Neural progenitor cell (in vitro differentiated cells): ENCODE data around the gene KRTDAP. TPM values are rescaled to one million over a fixed set of nuclear protein-coding genes. Genes with fewer than 3 reads are reported as not detected.

Experiments
- DNase-seq: peaks from one replicate; pipeline ENCODE4 v3.0.0-alpha.2; 2016; ENCODE audit warnings: low spot score
- H2AFZ ChIP-seq: fragments of 200-600 bp; sonication (generic); replicated peaks from 2 replicates; pipeline ENCODE4 v1.6.1; 2016; ENCODE audit warnings: antibody characterized with exemption
- H3F3A ChIP-seq: fragments of 200-600 bp; sonication (generic); 2 replicates; pipeline ENCODE4 v1.6.1; 2016; ENCODE audit warnings: antibody characterized with exemption, low read depth
- H3K27ac ChIP-seq: fragments of 200-600 bp; sonication (generic); 2 replicates; pipeline ENCODE4 v1.5.1; 2016; ENCODE audit warnings: mild to moderate bottlenecking
- H3K27me3 ChIP-seq: fragments of 200-600 bp; sonication (generic); 2 replicates; pipeline ENCODE4 v1.6.1; 2016; ENCODE audit warnings: mild to moderate bottlenecking, moderate library complexity
- H3K36me3 ChIP-seq: fragments of 200-600 bp; sonication (generic); 2 replicates; pipeline ENCODE4 v1.5.1; 2016
- H3K4me1 ChIP-seq: fragments of 200-600 bp; sonication (generic); 2 replicates; pipeline ENCODE4 v1.6.1; 2016; ENCODE audit warnings: mixed run types
- H3K4me2 ChIP-seq: fragments of 200-600 bp; sonication (generic); 2 replicates; pipeline ENCODE4 v1.6.1; 2016
- H3K4me3 ChIP-seq: fragments of 200-600 bp; sonication (generic); 2 replicates; pipeline ENCODE4 v1.5.1; 2016
- H3K79me2 ChIP-seq: fragments of 200-600 bp; sonication (generic); 2 replicates; pipeline ENCODE4 v1.6.1; 2016; ENCODE audit warnings: low read depth
- H3K9ac ChIP-seq: fragments of 200-600 bp; sonication (generic); 2 replicates; pipeline ENCODE4 v1.6.1; 2016
- H3K9me3 ChIP-seq: fragments of 200-600 bp; sonication (generic); 2 replicates; pipeline ENCODE4 v1.5.1; 2016; ENCODE audit warnings: low read depth
- H4K20me1 ChIP-seq: fragments of 200-600 bp; sonication (generic); 2 replicates; pipeline ENCODE4 v1.6.1; 2016; ENCODE audit warnings: low read depth
- H3K27ac Mint-ChIP-seq: 3 replicates; pipeline ENCODE4 v1.8.0; 2021; ENCODE audit warnings: mixed read lengths
- H3K27me3 Mint-ChIP-seq: 2 replicates; pipeline ENCODE4 v1.8.0; 2022; ENCODE audit warnings: low read depth, mild to moderate bottlenecking, inconsistent platforms, moderate library complexity, mixed read lengths; ENCODE audit not compliant: insufficient read depth
- H3K36me3 Mint-ChIP-seq: 3 replicates; pipeline ENCODE4 v1.8.0; 2021; ENCODE audit warnings: mixed read lengths
- H3K4me1 Mint-ChIP-seq: 3 replicates; pipeline ENCODE4 v1.8.0; 2021; ENCODE audit warnings: mixed read lengths
- H3K4me3 Mint-ChIP-seq: 3 replicates; pipeline ENCODE4 v1.8.0; 2021; ENCODE audit warnings: mild to moderate bottlenecking, moderate library complexity, mixed read lengths
- H3K9me3 Mint-ChIP-seq: 3 replicates; pipeline ENCODE4 v1.8.0; 2020; ENCODE audit warnings: mixed read lengths
- CTCF ChIP-seq: fragments of 200-600 bp; sonication (generic); IDR thresholded peaks from 2 replicates; pipeline ENCODE4 v1.5.1; 2017; ENCODE audit warnings: antibody characterized with exemption, mild to moderate bottlenecking
- EZH2 ChIP-seq: fragments of 200-600 bp; sonication (generic); IDR thresholded peaks from 2 replicates; pipeline ENCODE4 v1.6.1; 2017; ENCODE audit warnings: antibody characterized with exemption, mild to moderate bottlenecking, moderate library complexity
- EZH2phosphoT487 ChIP-seq: fragments of 200-600 bp; sonication (generic); IDR thresholded peaks from 2 replicates; pipeline ENCODE4 v1.6.1; 2017; ENCODE audit warnings: antibody characterized with exemption
- total RNA-seq: library from RNA; depleted of rRNA; stranded (reverse); fragments of >200 nt; gene quantifications from 2 replicates; pipeline ENCODE4 v1.2.3, GENCODE V29; 2015; ENCODE audit warnings: low replicate concordance

KRTDAP gene
- total RNA-seq, 1 donor from 2014 or later: not detected

- peaks cover 4% of the 10 kb centered on the region for H3K4me1 ChIP-seq
- H3K4me2 ChIP-seq: peak overlapping the region; percentile 85
- H3K79me2 ChIP-seq: peaks cover 19% of the 10 kb centered on the region
- H3K27ac ChIP-seq: peak overlapping the region; percentile 34
- H4K20me1 ChIP-seq: no peaks in the 10 kb centered on the region
- H3K27me3 Mint-ChIP-seq: peaks cover 47% of the 10 kb centered on the region
- peak; percentile 93 for DNase-seq
- H3K27me3 ChIP-seq: peaks cover 28% of the 10 kb centered on the region
- H3K27ac Mint-ChIP-seq: no peak overlapping the region
- peaks cover 10% of the 10 kb centered on the region for H3F3A ChIP-seq
- H3K9me3 Mint-ChIP-seq: no peaks in the 10 kb centered on the region
- H3K4me3 ChIP-seq: peak overlapping the region; percentile 74
- peak overlapping the region; percentile 78 for H3K4me3 Mint-ChIP-seq
- no peaks in the 10 kb centered on the region for H3K36me3 Mint-ChIP-seq
- H3K9ac ChIP-seq: peak overlapping the region; percentile 31
- TF ChIP-seq EZH2 (peak; percentile 38), CTCF (peak; percentile 93), EZH2phosphoT487 (no peak)
- no peaks in the 10 kb centered on the region for H3K36me3 ChIP-seq
- H3K4me1 Mint-ChIP-seq: peaks cover 7% of the 10 kb centered on the region
- H3K9me3 ChIP-seq: no peaks in the 10 kb centered on the region
- peak overlapping the region; percentile 91 for H2AFZ ChIP-seq
Observed at GRCh38 chr19:35509861-35510625, 19.8 kb upstream of the KRTDAP start.

DNA sequence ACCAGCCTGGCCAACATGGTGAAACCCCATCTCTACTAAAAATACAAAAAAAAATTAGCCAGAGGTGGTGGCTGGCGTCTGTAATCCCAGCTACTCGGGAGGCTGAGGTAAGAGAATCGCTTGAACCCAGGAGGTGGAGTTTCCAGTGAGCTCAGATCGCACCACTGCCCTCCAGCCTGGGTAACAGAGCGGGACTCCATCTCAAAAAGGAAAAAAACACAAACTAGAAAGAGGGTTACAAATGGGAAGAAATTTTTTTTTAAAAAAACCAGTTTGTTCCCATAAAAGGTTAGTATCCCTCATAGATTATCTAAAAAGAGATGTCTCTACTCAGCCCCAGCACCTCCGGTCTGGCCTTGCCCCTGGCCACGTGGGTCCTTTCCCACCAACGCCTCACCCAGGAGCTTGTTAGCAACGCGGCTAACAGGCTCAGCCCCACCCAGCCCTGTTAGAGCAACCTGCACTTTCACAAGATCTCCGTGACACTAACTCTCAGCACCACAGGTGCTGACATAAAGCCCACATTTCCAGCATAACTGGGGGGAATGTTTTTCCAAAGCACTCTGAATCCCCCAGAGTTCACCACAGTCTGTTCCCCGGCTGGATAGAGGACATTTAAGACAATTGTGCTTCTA is 18.9 kb upstream of the KRTDAP start:
- H3K4me2 ChIP-seq: peak overlapping the region; percentile 85
- TF ChIP-seq CTCF (no peak), EZH2 (no peak), EZH2phosphoT487 (no peak)
- peaks cover 10% of the 10 kb centered on the region for H3F3A ChIP-seq
- no peaks in the 10 kb centered on the region for H3K9me3 Mint-ChIP-seq
- no peaks in the 10 kb centered on the region for H3K36me3 Mint-ChIP-seq
- H3K27me3 ChIP-seq: peaks cover 23% of the 10 kb centered on the region
- H3K9me3 ChIP-seq: no peaks in the 10 kb centered on the region
- no peaks in the 10 kb centered on the region for H3K36me3 ChIP-seq
- peaks cover 7% of the 10 kb centered on the region for H3K4me1 Mint-ChIP-seq
- peak overlapping the region; percentile 78 for H3K4me3 Mint-ChIP-seq
- DNase-seq: peak; percentile 62
- peaks cover 4% of the 10 kb centered on the region for H3K4me1 ChIP-seq
- H3K4me3 ChIP-seq: peak overlapping the region; percentile 74
- peaks cover 19% of the 10 kb centered on the region for H3K79me2 ChIP-seq
- H3K27me3 Mint-ChIP-seq: peaks cover 47% of the 10 kb centered on the region
- H3K9ac ChIP-seq: no peak overlapping the region
- no peaks in the 10 kb centered on the region for H4K20me1 ChIP-seq
- H3K27ac Mint-ChIP-seq: peak overlapping the region; percentile 25
- H3K27ac ChIP-seq: no peak overlapping the region
- H2AFZ ChIP-seq: peak overlapping the region; percentile 91

DNA sequence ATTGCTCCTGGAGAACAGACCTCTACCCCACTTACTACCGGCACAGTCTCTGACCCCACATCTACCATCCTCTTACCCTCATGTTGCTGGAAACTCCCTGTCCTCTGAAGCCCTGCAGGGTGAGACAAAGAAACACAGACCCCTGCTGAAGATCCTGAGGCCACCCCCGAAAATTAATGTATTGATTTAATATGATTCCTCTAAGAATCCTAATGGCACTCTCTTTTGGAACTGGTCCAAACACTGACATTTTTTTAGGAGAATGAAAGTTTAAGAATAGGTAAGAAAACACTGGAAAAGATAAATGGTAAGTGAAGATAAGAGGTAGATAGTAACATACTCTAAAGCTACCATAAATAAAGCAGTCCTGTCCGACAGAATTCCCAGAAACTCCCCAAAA is 17.9 kb upstream of the KRTDAP start:
- Histone ChIP-seq H3F3A (peaks cover 10% of the 10 kb centered on the region), H3K4me1 (peaks cover 4% of the 10 kb centered on the region), H3K79me2 (peaks cover 19% of the 10 kb centered on the region), H3K4me2 (peak overlapping the region; percentile 85), H3K9me3 (no peaks in the 10 kb centered on the region), H3K36me3 (no peaks in the 10 kb centered on the region), H3K9ac (no peak overlapping the region), H3K4me3 (peak overlapping the region; percentile 74), H4K20me1 (no peaks in the 10 kb centered on the region), H3K27me3 (peaks cover 16% of the 10 kb centered on the region), H3K27ac (no peak overlapping the region), H2AFZ (no peak overlapping the region)
- DNase-seq: no peak
- peaks cover 7% of the 10 kb centered on the region for H3K4me1 Mint-ChIP-seq
- no peak overlapping the region for H3K27ac Mint-ChIP-seq
- no peak overlapping the region for H3K4me3 Mint-ChIP-seq
- TF ChIP-seq EZH2phosphoT487 (no peak), CTCF (no peak), EZH2 (no peak)
- H3K36me3 Mint-ChIP-seq: no peaks in the 10 kb centered on the region
- peaks cover 47% of the 10 kb centered on the region for H3K27me3 Mint-ChIP-seq
- H3K9me3 Mint-ChIP-seq: no peaks in the 10 kb centered on the region
